ENCODE data around the gene B4GALNT3.

Gene B4GALNT3

GRCh38 chr12:461425-461824, 1.7 kb downstream of the B4GALNT3 start:
- H3K27ac Mint-ChIP-seq, result no peak overlapping the region
- no peak for ATAC-seq

GRCh38 chr12:462936-463705, 3.4 kb downstream of the B4GALNT3 start:
- no peaks in the 10 kb centered on the region for H3K36me3 Mint-ChIP-seq
- no peak for ATAC-seq
- no peak overlapping the region for H3K27ac Mint-ChIP-seq
- H3K4me3 Mint-ChIP-seq, result no peak overlapping the region
- no peak for DNase-seq (ENCODE audit: low spot score in 2 of 2)
- peaks cover 49% of the 10 kb centered on the region for H3K4me1 Mint-ChIP-seq
- no peaks in the 10 kb centered on the region for H3K9me3 Mint-ChIP-seq

More at GRCh38 chr12:461425-461824, 1.7 kb downstream of the B4GALNT3 start:
- Mint-ChIP-seq H3K9me3 (no peaks in the 10 kb centered on the region), H3K36me3 (no peaks in the 10 kb centered on the region), H3K4me3 (peak overlapping the region; percentile 74), H3K4me1 (peaks cover 61% of the 10 kb centered on the region)
- DNase-seq (ENCODE audit: low spot score in 2 of 2), result no peak

- H3K4me3 Mint-ChIP-seq, result no peak overlapping the region
- ATAC-seq, result no peak
Observed at GRCh38 chr12:464484-465267, 4.9 kb downstream of the B4GALNT3 start.

GRCh38 chr12:466039-466438, 6.3 kb downstream of the B4GALNT3 start:
- peaks cover 45% of the 10 kb centered on the region for H3K4me1 Mint-ChIP-seq

More at GRCh38 chr12:464484-465267, 4.9 kb downstream of the B4GALNT3 start:
- no peaks in the 10 kb centered on the region for H3K36me3 Mint-ChIP-seq
- H3K4me1 Mint-ChIP-seq, result peaks cover 49% of the 10 kb centered on the region
- no peak overlapping the region for H3K27ac Mint-ChIP-seq
- no peak for DNase-seq (ENCODE audit: low spot score in 2 of 2)
- H3K9me3 Mint-ChIP-seq, result no peaks in the 10 kb centered on the region

GRCh38 chr12:466762-467161, 7.0 kb downstream of the B4GALNT3 start:
- no peaks in the 10 kb centered on the region for H3K36me3 Mint-ChIP-seq
- H3K9me3 Mint-ChIP-seq, result no peaks in the 10 kb centered on the region
- ATAC-seq (no peak), DNase-seq (ENCODE audit: low spot score in 2 of 2) (no peak)
- no peak overlapping the region for H3K4me3 Mint-ChIP-seq
- H3K4me1 Mint-ChIP-seq, result peaks cover 40% of the 10 kb centered on the region
- H3K27ac Mint-ChIP-seq, result no peak overlapping the region

More at GRCh38 chr12:466039-466438, 6.3 kb downstream of the B4GALNT3 start:
- Mint-ChIP-seq H3K4me3 (no peak overlapping the region), H3K27ac (no peak overlapping the region), H3K9me3 (no peaks in the 10 kb centered on the region), H3K36me3 (no peaks in the 10 kb centered on the region)
- no peak for DNase-seq (ENCODE audit: low spot score in 2 of 2)
- ATAC-seq, result no peak

- ATAC-seq (no peak), DNase-seq (ENCODE audit: low spot score in 2 of 2) (no peak)
- no peaks in the 10 kb centered on the region for H3K36me3 Mint-ChIP-seq
- no peaks in the 10 kb centered on the region for H3K9me3 Mint-ChIP-seq
- no peak overlapping the region for H3K27ac Mint-ChIP-seq
- no peak overlapping the region for H3K4me3 Mint-ChIP-seq
- H3K4me1 Mint-ChIP-seq, result peaks cover 32% of the 10 kb centered on the region
Observed at GRCh38 chr12:467591-467990, 7.9 kb downstream of the B4GALNT3 start.

GRCh38 chr12:468671-469389, 9.1 kb downstream of the B4GALNT3 start:
- no peak overlapping the region for H3K27ac Mint-ChIP-seq
- H3K36me3 Mint-ChIP-seq, result no peaks in the 10 kb centered on the region
- no peak overlapping the region for H3K4me3 Mint-ChIP-seq
- peaks cover 27% of the 10 kb centered on the region for H3K4me1 Mint-ChIP-seq
- ATAC-seq, result peak; percentile 67
- no peaks in the 10 kb centered on the region for H3K9me3 Mint-ChIP-seq
- no peak for DNase-seq (ENCODE audit: low spot score in 2 of 2)

- DNase-seq (ENCODE audit: low spot score in 2 of 2), result no peak
- no peak overlapping the region for H3K27ac Mint-ChIP-seq
Observed at GRCh38 chr12:470133-470532, 10.4 kb downstream of the B4GALNT3 start.

GRCh38 chr12:473198-473597, 13.5 kb downstream of the B4GALNT3 start:
- DNase-seq (ENCODE audit: low spot score in 2 of 2), result no peak
- ATAC-seq, result no peak
- Mint-ChIP-seq H3K27ac (no peak overlapping the region), H3K36me3 (no peaks in the 10 kb centered on the region), H3K4me3 (no peak overlapping the region), H3K9me3 (no peaks in the 10 kb centered on the region), H3K4me1 (peaks cover 19% of the 10 kb centered on the region)

More at GRCh38 chr12:470133-470532, 10.4 kb downstream of the B4GALNT3 start:
- Mint-ChIP-seq H3K36me3 (no peaks in the 10 kb centered on the region), H3K9me3 (no peaks in the 10 kb centered on the region), H3K4me3 (no peak overlapping the region), H3K4me1 (peaks cover 20% of the 10 kb centered on the region)
- ATAC-seq, result no peak

GRCh38 chr12:473863-474577, 14.3 kb downstream of the B4GALNT3 start:
- Mint-ChIP-seq H3K36me3 (no peaks in the 10 kb centered on the region), H3K27ac (no peak overlapping the region)

GRCh38 chr12:475286-475685, 15.5 kb downstream of the B4GALNT3 start:
- Mint-ChIP-seq H3K36me3 (no peaks in the 10 kb centered on the region), H3K9me3 (no peaks in the 10 kb centered on the region), H3K4me3 (no peak overlapping the region)

More at GRCh38 chr12:473863-474577, 14.3 kb downstream of the B4GALNT3 start:
- DNase-seq (ENCODE audit: low spot score in 2 of 2) (no peak), ATAC-seq (no peak)
- no peaks in the 10 kb centered on the region for H3K9me3 Mint-ChIP-seq
- peaks cover 12% of the 10 kb centered on the region for H3K4me1 Mint-ChIP-seq
- H3K4me3 Mint-ChIP-seq, result no peak overlapping the region

GRCh38 chr12:479161-479560, 19.4 kb downstream of the B4GALNT3 start:
- no peak for ATAC-seq

More at GRCh38 chr12:475286-475685, 15.5 kb downstream of the B4GALNT3 start:
- no peak for ATAC-seq
- no peak for DNase-seq (ENCODE audit: low spot score in 2 of 2)
- no peak overlapping the region for H3K27ac Mint-ChIP-seq
- peaks cover 8% of the 10 kb centered on the region for H3K4me1 Mint-ChIP-seq

GRCh38 chr12:480831-481816, 21.4 kb downstream of the B4GALNT3 start:
- peaks cover 6% of the 10 kb centered on the region for H3K4me1 Mint-ChIP-seq
- ATAC-seq, result no peak
- no peaks in the 10 kb centered on the region for H3K9me3 Mint-ChIP-seq
- no peak overlapping the region for H3K27ac Mint-ChIP-seq
- no peak for DNase-seq (ENCODE audit: low spot score in 2 of 2)
- H3K36me3 Mint-ChIP-seq, result no peaks in the 10 kb centered on the region
- no peak overlapping the region for H3K4me3 Mint-ChIP-seq

More at GRCh38 chr12:479161-479560, 19.4 kb downstream of the B4GALNT3 start:
- Mint-ChIP-seq H3K4me1 (no peaks in the 10 kb centered on the region), H3K27ac (no peak overlapping the region), H3K36me3 (no peaks in the 10 kb centered on the region), H3K4me3 (no peak overlapping the region), H3K9me3 (no peaks in the 10 kb centered on the region)
- DNase-seq (ENCODE audit: low spot score in 2 of 2), result no peak

GRCh38 chr12:482061-482460, 22.3 kb downstream of the B4GALNT3 start:
- Mint-ChIP-seq H3K4me1 (peaks cover 9% of the 10 kb centered on the region), H3K9me3 (no peaks in the 10 kb centered on the region), H3K36me3 (no peaks in the 10 kb centered on the region), H3K4me3 (no peak overlapping the region), H3K27ac (no peak overlapping the region)
- ATAC-seq, result no peak
- DNase-seq (ENCODE audit: low spot score in 2 of 2), result no peak
